T-cell (primary cell): ENCODE results near the gene NAA30. TPM values are rescaled to one million over a fixed set of nuclear protein-coding genes. Genes with fewer than 3 reads are reported as not detected.

Source experiments
- ATAC-seq, 4 experiments: fragments of 200-7000 bp in 3 of 4; fragments of 150-1000 bp in 1 of 4; cut with Tn5 transposase; replicated peaks in 1 of 4; 1 replicate in 3 of 4; 2 replicates in 1 of 4; pipeline ENCODE4 v1.10.0; 2021; ENCODE audit warnings: moderate library complexity in 3 of 4, mild to moderate bottlenecking in 2 of 4, moderate number of reproducible peaks in 1 of 4
- CTCF ChIA-PET, 2 donors: fragments of 300-600 bp; sonication (Branson Sonifier 250); formaldehyde crosslinking; loops; one replicate each; lab custom pipeline; 2022; ENCODE audit warnings: antibody characterized with exemption in 2 of 2; lab: Charles Lee
- POLR2A ChIA-PET, 2 donors: fragments of 300-600 bp; sonication (Branson Sonifier 250); formaldehyde crosslinking; loops; one replicate each; lab custom pipeline; 2022; ENCODE audit warnings: antibody characterized with exemption in 2 of 2; lab: Charles Lee
- DNase-seq, 35 experiments: peaks; one replicate each; pipeline versions ENCODE4 v3.0.0 to v3.0.0-alpha.2; 2013 to 2023
- H3K27ac ChIP-seq: one replicate; pipeline ENCODE4 v1.5.1; 2013; ENCODE audit warnings: low read length
- H3K27me3 ChIP-seq, 2 experiments: replicated peaks in 1 of 2; 1 replicate in 1 of 2; 2 replicates in 1 of 2; pipeline versions ENCODE4 v1.6.1 to v1.7.0; 2013; ENCODE audit warnings: low read length in 1 of 2, mixed read lengths in 1 of 2; ENCODE audit not compliant: control insufficient read depth in 2 of 2, insufficient read depth in 2 of 2; ENCODE audit errors: extremely low read depth in 1 of 2
- H3K36me3 ChIP-seq, 2 donors: 1 replicate in 1 of 2; 2 replicates in 1 of 2; pipeline versions ENCODE4 v1.6.1 to v1.7.0; 2013; ENCODE audit warnings: low read length in 1 of 2; ENCODE audit not compliant: control insufficient read depth in 2 of 2, insufficient read depth in 1 of 2; ENCODE audit errors: extremely low read depth in 1 of 2
- H3K4me1 ChIP-seq, 2 experiments: 1 replicate in 1 of 2; 2 replicates in 1 of 2; pipeline versions ENCODE4 v1.6.1 to v1.7.0; 2013; ENCODE audit warnings: low read length in 2 of 2, mixed read lengths in 1 of 2; ENCODE audit not compliant: insufficient read depth in 2 of 2, control insufficient read depth in 1 of 2; ENCODE audit errors: extremely low read depth in 1 of 2
- H3K4me3 ChIP-seq, 2 donors: 1 replicate in 1 of 2; 2 replicates in 1 of 2; pipeline versions ENCODE4 v1.5.1 to v1.7.0; 2013; ENCODE audit warnings: mild to moderate bottlenecking in 2 of 2, low read length in 1 of 2, moderate library complexity in 1 of 2; ENCODE audit not compliant: control insufficient read depth in 1 of 2; ENCODE audit errors: extremely low read depth in 1 of 2
- H3K9me3 ChIP-seq: 2 replicates; pipeline ENCODE4 v1.7.0; 2013
- H3K27ac Mint-ChIP-seq, 2 donors: one replicate each; pipeline ENCODE4 v1.8.0; 2020 to 2021; ENCODE audit warnings: mild to moderate bottlenecking in 2 of 2, mixed read lengths in 2 of 2
- H3K27me3 Mint-ChIP-seq, 2 donors: one replicate each; pipeline ENCODE4 v1.8.0; 2021 to 2022; ENCODE audit warnings: mixed read lengths in 2 of 2
- H3K36me3 Mint-ChIP-seq: one replicate; pipeline ENCODE4 v1.8.0; 2021; ENCODE audit warnings: mixed read lengths
- H3K4me1 Mint-ChIP-seq, 3 donors: one replicate each; pipeline ENCODE4 v1.8.0; 2020 to 2022; ENCODE audit warnings: mixed read lengths in 3 of 3, mild to moderate bottlenecking in 1 of 3
- H3K4me3 Mint-ChIP-seq, 3 donors: one replicate each; pipeline ENCODE4 v1.8.0; 2020 to 2022; ENCODE audit warnings: mild to moderate bottlenecking in 3 of 3, mixed read lengths in 3 of 3, moderate library complexity in 3 of 3
- H3K9me3 Mint-ChIP-seq, 3 donors: one replicate each; pipeline ENCODE4 v1.8.0; 2020 to 2022; ENCODE audit warnings: mixed read lengths in 3 of 3
- WGBS: methylation state at CpG from one replicate; pipeline ENCODE4 v1.1.5; 2013; ENCODE audit warnings: missing lambda C conversion rate; ENCODE audit not compliant: insufficient coverage; 5-methylcytosine and 5-hydroxymethylcytosine counted together
- total RNA-seq, 35 experiments: library from RNA in 6 of 35; stranded (reverse) in 6 of 35; fragments of 120-200 nt in 1 of 35; gene quantifications; one replicate each; pipeline versions ENCODE4 v1.2.1 to v1.2.4 and lab custom pipeline; 2013 to 2026

NAA30 gene
- total RNA-seq, 5 donors from 2014 or later (not counting 1 experiment from before 2014, with no cell fraction given) = 13.6 to 21.2 (median 16.2) TPM

- Histone ChIP-seq H3K36me3 (no peaks in the 10 kb centered on the region), H3K4me3 (peak overlapping the region; percentile 71 to 72), H3K27me3 (no peaks in the 10 kb centered on the region), H3K27ac (peak overlapping the region; percentile 42), H3K4me1 (peaks cover 14 to 18% of the 10 kb centered on the region in 2 experiments), H3K9me3 (no peaks in the 10 kb centered on the region)
- peak; percentile 33 to 45 (median 40) for ATAC-seq
- peaks cover 45 to 50% (median 48%) of the 10 kb centered on the region in 3 donors for H3K4me1 Mint-ChIP-seq
- H3K4me3 Mint-ChIP-seq = peak overlapping the region; percentile 88 to 96 (median 94)
- H3K36me3 Mint-ChIP-seq = peaks cover 4% of the 10 kb centered on the region
- WGBS = under 1% methylated on average over 53 of the region's 71 CpGs
- DNase-seq = peak in 29 of 35 experiments; percentile 4 to 59 (median 23)
- ChIA-PET CTCF (interaction anchor here in 1 of 2 donors (0.6 to 1.3 kb wide), 4 partner anchors 9 to 813 kb away, joined by 3 to 7 read pairs (median 3); partner anchors contain the start of gene TMEM260), POLR2A (interaction anchor here (0.6 kb wide), 2 partner anchors 122 to 874 kb away, joined by 3 read pairs; partner anchors contain the start of genes AP5M1 (in 1 of the 2) and EXOC5 (in 1 of the 2))
- H3K27ac Mint-ChIP-seq = peak overlapping the region; percentile 19 to 39
- no peaks in the 10 kb centered on the region for H3K9me3 Mint-ChIP-seq
- no peaks in the 10 kb centered on the region for H3K27me3 Mint-ChIP-seq
These were observed 575 bp downstream of the NAA30 start for GRCh38 chr14:57390806-57391516.

- 21% methylated on average over 9 of the region's 23 CpGs for WGBS
- Mint-ChIP-seq H3K4me3 (peak overlapping the region; percentile 88 to 96 (median 94)), H3K27me3 (no peaks in the 10 kb centered on the region), H3K27ac (peak overlapping the region in 1 of 2 donors; percentile 39), H3K4me1 (peaks cover 45 to 54% (median 52%) of the 10 kb centered on the region in 3 donors), H3K36me3 (peaks cover 8% of the 10 kb centered on the region), H3K9me3 (no peaks in the 10 kb centered on the region)
- peaks cover 14 to 18% of the 10 kb centered on the region in 2 experiments for H3K4me1 ChIP-seq
- H3K27me3 ChIP-seq = no peaks in the 10 kb centered on the region
- H3K9me3 ChIP-seq = no peaks in the 10 kb centered on the region
- peak overlapping the region; percentile 71 to 72 for H3K4me3 ChIP-seq
- DNase-seq = peak in 1 of 35 experiments; percentile 14
- no peaks in the 10 kb centered on the region for H3K36me3 ChIP-seq
- no peak overlapping the region for H3K27ac ChIP-seq
- ChIA-PET CTCF (interaction anchor here in 1 of 2 donors (1.3 kb wide), 1 partner anchor 812 kb away, joined by 3 read pairs; the partner anchor contains the start of gene TMEM260), POLR2A (no interaction called here)
- no peak for ATAC-seq
These were observed 1.3 kb downstream of the NAA30 start for GRCh38 chr14:57391517-57392195.

GRCh38 chr14:57392830-57393229 lies 2.4 kb downstream of the NAA30 start:
- Histone ChIP-seq H3K36me3 (peaks cover 0 to 9% of the 10 kb centered on the region in 2 donors), H3K4me3 (no peak overlapping the region), H3K9me3 (no peaks in the 10 kb centered on the region), H3K4me1 (peaks cover 14 to 18% of the 10 kb centered on the region in 2 experiments), H3K27me3 (no peaks in the 10 kb centered on the region), H3K27ac (no peak overlapping the region)
- Mint-ChIP-seq H3K9me3 (no peaks in the 10 kb centered on the region), H3K27ac (peak overlapping the region in 1 of 2 donors; percentile 52), H3K27me3 (no peaks in the 10 kb centered on the region), H3K4me3 (peak overlapping the region; percentile 88 to 96 (median 94)), H3K36me3 (peaks cover 13% of the 10 kb centered on the region), H3K4me1 (peaks cover 45 to 54% (median 54%) of the 10 kb centered on the region in 3 donors)
- ChIA-PET CTCF (interaction anchor here in 1 of 2 donors (0.7 to 1.1 kb wide), 2 partner anchors 8 to 98 kb away, joined by 3 read pairs; no protein-coding TSS in a partner anchor), POLR2A (no interaction called here)
- DNase-seq (no peak), ATAC-seq (no peak)

- 96% methylated on average over 2 of the region's 4 CpGs for WGBS
- ChIA-PET POLR2A (interaction anchor here in 1 of 2 donors (0.6 kb wide), 1 partner anchor 1724 kb away, joined by 3 read pairs; no protein-coding TSS in a partner anchor), CTCF (interaction anchor here in 1 of 2 donors (0.6 to 1.3 kb wide), 3 partner anchors 8 to 10 kb away, joined by 3 to 7 read pairs (median 3); partner anchors contain the start of gene NAA30)
- Mint-ChIP-seq H3K9me3 (no peaks in the 10 kb centered on the region), H3K36me3 (peaks cover 42% of the 10 kb centered on the region), H3K4me3 (no peak overlapping the region), H3K27me3 (no peaks in the 10 kb centered on the region), H3K4me1 (peaks cover 31 to 45% (median 43%) of the 10 kb centered on the region in 3 donors), H3K27ac (peak overlapping the region in 1 of 2 donors; percentile 59)
- DNase-seq (no peak), ATAC-seq (no peak)
- Histone ChIP-seq H3K36me3 (peaks cover 2 to 30% of the 10 kb centered on the region in 2 donors), H3K9me3 (no peaks in the 10 kb centered on the region), H3K27me3 (no peaks in the 10 kb centered on the region), H3K4me1 (no peaks in the 10 kb centered on the region), H3K4me3 (no peak overlapping the region), H3K27ac (no peak overlapping the region)
These were observed 10.4 kb downstream of the NAA30 start for GRCh38 chr14:57400556-57401494.

DNA sequence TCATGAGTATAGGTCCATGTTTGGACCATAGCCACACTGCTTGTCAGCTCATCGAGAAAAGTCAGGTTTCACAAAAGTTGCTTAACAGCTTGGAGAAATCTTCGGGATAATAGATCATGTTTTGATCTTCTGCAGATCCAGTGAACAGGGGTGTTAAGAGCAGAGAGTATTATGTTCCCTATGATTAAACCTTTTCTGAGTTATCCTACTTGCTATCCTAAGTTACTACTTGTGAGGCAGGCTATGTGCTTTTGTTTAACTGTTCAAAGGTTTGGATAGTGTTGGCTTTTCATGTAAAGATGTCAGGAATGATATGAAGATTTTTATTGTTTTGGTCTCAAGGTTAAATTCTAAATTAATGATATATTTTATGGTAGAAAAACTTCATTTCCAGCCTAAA lies 11.1 kb downstream of the NAA30 start:
- H3K36me3 Mint-ChIP-seq = peaks cover 44% of the 10 kb centered on the region
- ChIA-PET POLR2A (interaction anchor here in 1 of 2 donors (0.6 kb wide), 1 partner anchor 1724 kb away, joined by 3 read pairs; no protein-coding TSS in a partner anchor), CTCF (interaction anchor here in 1 of 2 donors (0.6 kb wide), 2 partner anchors 11 to 67 kb away, joined by 3 to 7 read pairs; partner anchors contain the start of gene NAA30)
- H3K9me3 ChIP-seq = no peaks in the 10 kb centered on the region
- 100% methylated on average over 1 of the region's 2 CpGs for WGBS
- no peak overlapping the region for H3K4me3 ChIP-seq
- no peak overlapping the region for H3K27ac ChIP-seq
- H3K4me1 ChIP-seq = no peaks in the 10 kb centered on the region
- ATAC-seq (no peak), DNase-seq (no peak)
- H3K4me3 Mint-ChIP-seq = no peak overlapping the region
- H3K9me3 Mint-ChIP-seq = no peaks in the 10 kb centered on the region
- H3K27ac Mint-ChIP-seq = no peak overlapping the region
- peaks cover 37 to 47% (median 44%) of the 10 kb centered on the region in 3 donors for H3K4me1 Mint-ChIP-seq
- no peaks in the 10 kb centered on the region for H3K27me3 ChIP-seq
- peaks cover 2 to 30% of the 10 kb centered on the region in 2 donors for H3K36me3 ChIP-seq
- no peaks in the 10 kb centered on the region for H3K27me3 Mint-ChIP-seq
